ENCODE measurements around the gene TNIP2.

GRCh38 chr4:2732526-2732925 is 23.6 kb downstream of the TNIP2 start:
- TF ChIP-seq, protein P1, sequence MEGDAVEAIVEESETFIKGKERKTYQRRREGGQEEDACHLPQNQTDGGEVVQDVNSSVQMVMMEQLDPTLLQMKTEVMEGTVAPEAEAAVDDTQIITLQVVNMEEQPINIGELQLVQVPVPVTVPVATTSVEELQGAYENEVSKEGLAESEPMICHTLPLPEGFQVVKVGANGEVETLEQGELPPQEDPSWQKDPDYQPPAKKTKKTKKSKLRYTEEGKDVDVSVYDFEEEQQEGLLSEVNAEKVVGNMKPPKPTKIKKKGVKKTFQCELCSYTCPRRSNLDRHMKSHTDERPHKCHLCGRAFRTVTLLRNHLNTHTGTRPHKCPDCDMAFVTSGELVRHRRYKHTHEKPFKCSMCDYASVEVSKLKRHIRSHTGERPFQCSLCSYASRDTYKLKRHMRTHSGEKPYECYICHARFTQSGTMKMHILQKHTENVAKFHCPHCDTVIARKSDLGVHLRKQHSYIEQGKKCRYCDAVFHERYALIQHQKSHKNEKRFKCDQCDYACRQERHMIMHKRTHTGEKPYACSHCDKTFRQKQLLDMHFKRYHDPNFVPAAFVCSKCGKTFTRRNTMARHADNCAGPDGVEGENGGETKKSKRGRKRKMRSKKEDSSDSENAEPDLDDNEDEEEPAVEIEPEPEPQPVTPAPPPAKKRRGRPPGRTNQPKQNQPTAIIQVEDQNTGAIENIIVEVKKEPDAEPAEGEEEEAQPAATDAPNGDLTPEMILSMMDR (IDR thresholded peaks at IDR 0.05) = no peak
- TF ChIP-seq POLR2A (IDR thresholded peaks at IDR 0.05) (no peak), EP300 (IDR thresholded peaks at IDR 0.05) (no peak)

All from ovary (tissue), 3 donors.